HG02840 (cell line): ENCODE measurements around the gene PRMT1.
"Not testable (repeated sequence)": the region's sequence is repeated elsewhere in the genome, so short reads cannot be mapped to it uniquely, and the experiment has no call there.

Experiments used
- ATAC-seq: cut with Tn5 transposase; IDR thresholded peaks from one replicate; pipeline ENCODE4 v1.9.1; 2021; ENCODE audit warnings: mild to moderate bottlenecking, moderate library complexity, moderate number of reproducible peaks; ENCODE audit not compliant: unreplicated experiment, low FRiP score

PRMT1 gene

GRCh38 chr19:49716154-49716553, 39.1 kb downstream of the PRMT1 start:
- ATAC-seq: no peak

DNA sequence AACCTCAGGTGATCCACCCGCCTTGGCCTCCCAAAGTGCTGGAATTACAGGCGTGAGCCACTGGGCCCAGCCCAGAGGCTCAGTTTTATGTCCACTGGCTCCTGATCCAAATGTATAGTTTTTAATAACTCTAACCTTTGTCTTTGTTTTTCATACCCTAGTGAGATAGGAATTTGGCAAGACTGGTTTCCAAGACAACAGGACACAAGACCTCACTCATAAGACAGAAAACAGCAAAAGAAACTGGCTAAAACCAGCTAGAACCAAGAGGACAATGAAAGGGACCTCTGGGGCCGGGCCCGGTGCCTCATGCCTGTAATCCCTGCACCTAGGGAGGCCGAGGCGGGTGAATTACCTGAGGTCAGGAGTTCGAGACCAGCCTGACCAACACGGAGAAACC, 41.4 kb downstream of the PRMT1 start:
- no peak for ATAC-seq

- no peak for ATAC-seq
These were observed 41.9 kb downstream of the PRMT1 start for GRCh38 chr19:49718991-49719390.

DNA sequence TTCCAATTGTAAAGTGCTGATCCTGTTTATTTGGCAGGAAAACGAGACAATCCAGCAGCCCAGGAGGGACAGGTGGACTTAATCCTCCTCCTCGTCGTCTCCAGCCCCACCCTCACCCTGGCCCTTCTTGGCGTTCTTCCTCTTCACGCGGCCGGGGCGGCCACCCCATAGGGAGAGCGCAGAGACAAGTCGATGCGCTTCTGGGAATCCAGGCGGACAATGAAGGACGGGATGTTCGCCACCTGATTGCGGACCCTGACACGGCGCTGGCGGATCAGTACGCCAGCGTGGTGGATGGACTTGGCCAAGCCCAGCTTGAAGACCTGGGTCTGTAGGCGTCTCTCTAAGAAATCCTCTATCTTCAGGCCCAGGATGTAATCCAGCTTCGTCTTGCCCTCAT, 42.3 kb downstream of the PRMT1 start:
- not testable (repeated sequence) for ATAC-seq

DNA sequence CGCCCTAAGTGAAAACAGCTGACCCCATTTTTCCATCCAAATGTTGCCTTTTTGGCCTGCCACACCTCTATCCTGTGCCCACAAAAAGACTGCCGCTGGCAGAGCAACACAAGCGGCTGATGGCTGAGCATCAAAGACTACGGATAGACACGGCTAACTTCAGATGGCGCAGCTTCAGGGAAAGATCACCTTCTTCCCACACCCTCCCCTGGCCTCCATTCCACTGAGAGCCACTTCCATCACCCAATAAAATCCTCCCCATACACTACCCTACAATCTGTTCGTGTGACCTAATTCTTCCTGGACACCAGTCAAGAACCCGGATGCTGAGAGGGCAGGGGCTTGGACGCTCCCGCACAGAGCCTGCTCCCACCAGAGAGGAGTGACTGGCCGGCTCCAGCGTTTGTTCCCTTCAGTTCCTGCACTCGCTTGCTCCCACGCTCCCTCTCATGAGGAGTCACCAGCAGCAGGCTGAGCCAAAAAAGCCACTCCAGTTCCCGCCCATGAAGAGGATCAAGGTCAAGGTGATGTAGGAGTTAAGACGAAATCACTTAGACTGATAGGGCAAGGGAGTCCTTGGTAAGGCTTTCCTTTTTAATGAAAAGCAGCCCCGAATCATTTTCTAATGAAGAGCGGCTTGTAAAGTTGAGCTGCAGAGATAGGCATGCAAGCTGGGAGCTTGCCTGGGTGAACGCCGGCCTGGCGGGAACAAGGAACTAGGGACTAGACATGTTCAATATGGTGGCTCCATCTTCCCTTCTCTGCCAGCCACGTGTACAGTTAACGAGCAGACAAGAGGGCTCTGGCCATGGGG, 50.4 kb downstream of the PRMT1 start:
- ATAC-seq: no peak

DNA sequence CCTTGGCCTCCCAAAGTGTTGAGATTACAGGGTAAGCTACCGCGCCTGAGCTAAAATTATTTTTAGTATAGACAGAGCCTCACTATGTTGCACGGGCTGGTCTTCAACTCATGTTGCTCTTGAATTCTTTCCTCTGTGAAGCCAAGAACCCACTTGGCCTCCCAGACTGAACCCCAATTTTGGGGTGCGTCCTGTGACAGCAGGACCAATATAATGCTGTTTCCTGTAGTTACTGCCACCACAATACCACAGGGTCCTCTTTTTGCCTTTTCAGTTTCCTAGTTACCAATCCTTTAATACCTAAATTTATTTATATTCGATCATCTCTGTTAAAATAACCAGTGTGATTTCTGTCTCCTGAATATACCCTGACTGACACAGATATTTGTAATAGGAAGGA, 53.1 kb downstream of the PRMT1 start:
- no peak for ATAC-seq
